GM04503 (cell line): ENCODE results near the gene HTT.

Source experiments
- DNase-seq: peaks from one replicate; pipeline ENCODE4 v3.0.0-alpha.2; 2012; ENCODE audit warnings: low read depth

The HTT gene

DNA sequence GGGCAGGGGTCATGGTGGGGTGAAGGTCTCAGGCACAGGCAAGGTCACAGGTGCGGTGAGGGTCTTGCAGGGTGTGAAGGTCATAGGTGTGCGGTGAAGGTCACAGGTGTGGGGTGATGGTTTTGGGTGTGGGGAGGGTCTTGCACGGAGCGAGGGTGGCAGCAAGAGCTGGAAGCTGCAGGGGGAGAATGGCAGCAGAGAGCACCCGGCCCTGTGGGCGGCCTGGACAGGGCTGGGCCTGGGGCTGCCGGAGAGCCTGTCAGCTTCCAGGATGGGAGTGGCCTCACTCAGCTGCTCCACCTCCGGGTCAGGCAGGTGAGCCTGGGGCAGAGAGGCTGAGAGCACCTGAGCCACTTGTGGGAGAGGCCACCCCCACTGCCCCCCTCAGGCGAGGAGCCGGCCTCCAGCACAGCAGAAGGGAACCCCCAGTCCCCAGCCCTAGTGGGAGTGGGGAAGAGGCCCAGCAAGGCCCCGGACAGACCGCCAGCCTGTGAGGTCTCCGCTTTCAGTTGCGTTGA, 176.0 kb downstream of the HTT start:
- no peak for DNase-seq

DNA sequence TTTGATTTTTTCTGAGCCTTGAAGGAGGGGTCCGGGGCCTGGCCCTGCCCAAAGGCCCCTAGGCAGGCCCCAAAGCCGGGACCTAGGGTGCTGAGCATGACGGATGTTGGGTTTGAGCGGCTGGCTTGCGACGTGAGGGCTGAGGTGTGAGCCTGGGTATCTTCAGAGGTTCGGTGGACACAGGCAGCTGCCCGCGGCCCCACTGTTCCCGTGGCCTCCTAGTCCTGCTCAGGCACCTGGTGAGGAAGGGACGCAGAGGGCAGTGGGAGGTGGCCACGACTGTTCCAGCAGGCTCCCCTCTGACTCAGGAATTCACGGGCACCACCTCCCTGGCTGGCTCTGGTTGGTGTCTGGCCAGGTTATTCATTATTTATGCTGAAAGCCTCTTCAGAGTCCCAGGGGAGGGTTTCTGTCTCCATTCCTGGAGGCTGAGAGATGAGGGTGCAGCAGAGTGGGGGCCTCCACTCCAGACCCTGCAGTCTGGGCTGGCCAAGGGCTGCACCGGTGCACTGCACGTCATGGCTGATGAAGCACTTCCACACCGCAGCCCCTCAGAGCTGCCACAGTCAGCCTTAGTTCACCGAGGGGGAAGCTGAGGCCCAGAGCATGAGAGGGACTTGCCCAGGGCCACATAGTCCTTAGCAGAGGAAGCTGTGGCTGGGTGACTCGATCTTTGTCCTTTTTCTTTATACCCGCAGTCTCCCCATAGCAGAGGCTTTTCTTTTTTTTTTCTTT, 176.6 kb downstream of the HTT start:
- no peak for DNase-seq

DNA sequence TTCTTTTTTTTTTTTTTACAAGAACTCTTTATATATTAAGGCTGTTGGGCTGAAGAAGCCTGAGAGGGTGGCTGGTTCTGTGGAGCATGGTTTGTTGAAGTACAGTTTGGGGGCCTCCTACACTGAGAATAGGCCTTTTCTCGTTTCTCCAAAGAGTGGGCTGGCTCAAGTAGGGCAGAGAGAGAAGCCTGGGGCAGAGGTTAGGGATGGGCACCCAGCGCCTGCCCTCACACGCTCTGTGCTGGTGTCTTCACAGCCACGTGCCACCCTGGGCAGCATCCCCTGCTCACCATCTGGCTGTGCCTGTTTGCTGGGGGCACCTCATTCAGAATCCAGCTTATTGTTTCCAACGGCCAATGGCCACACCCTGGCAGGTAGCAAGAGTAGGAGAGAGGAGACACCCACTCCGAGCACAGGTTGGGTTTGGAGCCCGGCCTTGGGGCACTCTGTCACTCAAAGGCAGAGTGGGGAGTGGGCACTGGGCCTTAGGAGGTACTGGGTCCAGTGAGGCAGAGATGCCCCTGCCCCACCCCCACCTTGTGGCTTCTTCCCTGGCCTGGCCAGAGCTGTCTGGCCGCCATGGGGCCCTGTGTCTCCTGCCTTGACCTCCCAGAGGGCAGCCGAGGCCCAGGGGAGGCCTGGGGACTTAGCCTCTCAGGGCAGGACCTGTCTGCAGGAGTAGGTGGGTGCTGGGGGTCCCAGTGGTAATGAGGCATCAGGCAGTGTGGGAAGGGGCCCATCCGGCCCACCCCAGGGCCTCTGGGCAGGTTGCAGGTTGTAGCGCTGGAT, 177.4 kb downstream of the HTT start:
- DNase-seq, result no peak

DNA sequence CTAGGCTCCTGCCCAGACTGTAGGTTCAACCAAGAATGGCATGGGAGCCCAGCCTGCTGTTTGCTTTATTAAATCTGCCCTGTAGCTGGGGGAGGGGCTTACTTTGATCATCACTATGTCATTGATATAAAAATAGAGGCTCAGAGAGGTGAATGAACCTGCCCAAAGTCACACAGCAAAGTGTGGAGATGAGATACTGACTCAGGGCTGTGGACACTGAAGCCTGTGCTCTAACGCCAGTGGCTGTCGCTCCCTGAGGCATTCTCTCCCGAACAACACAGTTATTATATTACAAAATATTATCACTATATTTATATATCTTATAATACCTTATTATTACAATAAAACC, 178.0 kb downstream of the HTT start:
- DNase-seq, result no peak

DNA sequence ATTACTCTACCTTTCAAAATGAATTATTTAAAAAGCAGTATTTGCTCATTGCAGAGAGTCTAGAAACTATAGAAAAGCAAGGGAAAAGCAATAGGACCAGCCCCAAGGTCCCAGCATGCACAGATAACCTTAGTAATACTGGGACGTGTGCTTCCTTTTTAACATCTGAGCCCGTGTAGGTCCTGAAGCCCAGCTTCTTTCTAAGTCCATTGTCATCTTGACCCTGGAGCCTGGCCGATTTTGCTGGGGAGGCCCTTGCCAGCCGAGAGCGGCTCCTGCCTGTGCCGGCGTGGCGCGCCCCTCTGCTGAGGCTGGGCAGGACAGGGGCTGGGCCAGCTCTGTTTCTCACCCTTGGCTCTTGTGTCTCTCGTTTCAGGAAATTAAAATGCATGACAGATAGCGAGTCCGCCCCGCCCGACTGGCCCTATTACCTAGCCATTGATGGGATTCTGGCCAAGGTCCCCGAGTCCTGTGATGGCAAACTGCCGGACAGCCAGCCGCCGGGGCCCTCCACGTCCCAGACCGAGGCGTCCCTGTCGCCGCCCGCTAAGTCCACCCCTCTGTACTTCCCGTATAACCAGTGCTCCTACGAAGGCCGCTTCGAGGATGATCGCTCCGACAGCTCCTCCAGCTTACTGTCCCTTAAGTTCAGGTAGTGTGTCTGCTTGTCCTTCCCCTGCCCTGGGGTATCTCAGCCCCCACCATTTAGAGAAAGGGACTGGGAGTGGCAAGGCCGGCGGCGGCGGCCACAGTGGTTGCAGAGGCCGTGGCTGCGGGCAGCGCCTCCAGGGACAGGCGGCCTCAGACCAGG, 178.6 kb downstream of the HTT start:
- DNase-seq, result no peak

DNA sequence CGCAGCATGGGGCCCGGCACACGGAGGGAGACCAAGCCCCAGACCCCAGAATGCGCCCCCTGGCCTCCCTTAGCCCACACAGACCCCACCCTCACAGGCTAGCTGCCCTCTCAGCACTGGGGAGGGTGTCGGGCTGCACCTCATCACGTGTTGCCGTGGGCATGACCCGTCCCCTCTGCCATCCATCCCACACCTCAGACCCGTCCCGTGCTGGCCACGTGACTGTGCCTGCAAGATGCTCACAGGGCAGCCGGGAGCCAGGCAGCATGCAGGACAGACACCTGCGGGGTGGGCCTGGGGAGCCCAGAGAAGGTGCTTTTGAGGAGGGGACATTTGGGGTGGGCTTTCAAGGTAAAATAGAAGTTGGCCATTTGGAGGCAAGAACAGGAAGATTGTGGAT, 179.3 kb downstream of the HTT start:
- no peak for DNase-seq

DNA sequence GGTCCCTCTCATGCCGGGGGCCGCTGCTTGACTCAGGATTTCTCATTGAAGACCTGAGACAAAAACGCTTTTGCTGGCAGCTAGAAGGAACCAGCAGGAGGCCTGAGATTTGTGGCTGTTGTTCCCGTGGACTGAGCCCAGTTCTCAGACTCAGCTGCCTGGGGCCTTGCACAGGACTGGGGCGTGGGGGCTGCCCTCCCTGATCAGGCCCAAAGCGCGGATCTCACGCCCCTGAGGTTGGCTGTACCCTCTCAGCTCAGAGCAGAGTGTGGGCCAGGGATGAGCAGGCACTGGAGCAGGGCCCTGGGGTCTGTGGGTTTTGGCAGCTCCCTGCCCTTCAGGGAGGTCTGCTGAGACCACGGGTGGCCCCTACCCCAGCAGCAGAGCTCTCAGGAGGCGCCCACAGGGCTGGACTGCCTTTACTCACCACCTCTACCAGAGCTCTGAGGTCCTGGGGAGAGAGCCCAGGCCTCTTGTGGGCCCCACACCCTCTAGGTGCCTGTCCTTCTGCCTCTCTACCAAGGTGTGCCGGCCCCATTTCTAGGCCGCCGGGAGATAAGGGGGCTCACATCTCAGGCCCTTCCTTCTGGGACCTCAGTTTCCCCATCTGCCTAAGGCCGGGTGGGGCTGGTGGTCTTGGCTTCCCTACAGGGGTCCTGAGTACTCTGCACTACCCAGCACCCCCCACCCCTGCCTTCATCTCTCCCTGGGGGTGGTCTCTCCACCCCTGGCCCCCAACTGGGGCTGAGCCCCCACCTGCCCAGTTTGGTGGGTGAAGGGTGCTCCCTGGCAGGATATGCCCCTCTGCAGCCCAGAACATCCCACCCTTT, 180.0 kb downstream of the HTT start:
- no peak for DNase-seq

DNA sequence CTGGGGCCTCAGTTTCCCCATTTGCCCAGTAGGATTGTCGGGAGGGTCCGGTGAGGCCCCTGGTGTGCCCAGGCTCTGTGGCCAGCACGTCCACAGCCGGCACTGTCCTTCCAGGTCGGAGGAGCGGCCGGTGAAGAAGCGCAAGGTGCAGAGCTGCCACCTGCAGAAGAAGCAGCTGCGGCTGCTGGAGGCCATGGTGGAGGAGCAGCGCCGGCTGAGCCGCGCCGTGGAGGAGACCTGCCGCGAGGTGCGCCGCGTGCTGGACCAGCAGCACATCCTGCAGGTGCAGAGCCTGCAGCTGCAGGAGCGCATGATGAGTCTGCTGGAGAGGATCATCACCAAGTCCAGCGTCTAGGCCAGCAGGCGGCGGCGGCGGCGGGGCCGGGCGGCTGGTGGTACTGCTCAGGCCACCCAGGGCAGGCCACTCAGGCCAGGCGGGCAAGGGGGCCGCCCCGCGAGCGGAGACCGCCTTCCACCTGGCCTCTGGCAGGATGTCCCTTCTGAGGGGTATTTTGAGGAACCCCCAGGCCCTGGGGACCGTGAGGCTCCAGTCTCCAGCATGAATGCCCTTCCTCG, 181.2 kb downstream of the HTT start:
- no peak for DNase-seq

DNA sequence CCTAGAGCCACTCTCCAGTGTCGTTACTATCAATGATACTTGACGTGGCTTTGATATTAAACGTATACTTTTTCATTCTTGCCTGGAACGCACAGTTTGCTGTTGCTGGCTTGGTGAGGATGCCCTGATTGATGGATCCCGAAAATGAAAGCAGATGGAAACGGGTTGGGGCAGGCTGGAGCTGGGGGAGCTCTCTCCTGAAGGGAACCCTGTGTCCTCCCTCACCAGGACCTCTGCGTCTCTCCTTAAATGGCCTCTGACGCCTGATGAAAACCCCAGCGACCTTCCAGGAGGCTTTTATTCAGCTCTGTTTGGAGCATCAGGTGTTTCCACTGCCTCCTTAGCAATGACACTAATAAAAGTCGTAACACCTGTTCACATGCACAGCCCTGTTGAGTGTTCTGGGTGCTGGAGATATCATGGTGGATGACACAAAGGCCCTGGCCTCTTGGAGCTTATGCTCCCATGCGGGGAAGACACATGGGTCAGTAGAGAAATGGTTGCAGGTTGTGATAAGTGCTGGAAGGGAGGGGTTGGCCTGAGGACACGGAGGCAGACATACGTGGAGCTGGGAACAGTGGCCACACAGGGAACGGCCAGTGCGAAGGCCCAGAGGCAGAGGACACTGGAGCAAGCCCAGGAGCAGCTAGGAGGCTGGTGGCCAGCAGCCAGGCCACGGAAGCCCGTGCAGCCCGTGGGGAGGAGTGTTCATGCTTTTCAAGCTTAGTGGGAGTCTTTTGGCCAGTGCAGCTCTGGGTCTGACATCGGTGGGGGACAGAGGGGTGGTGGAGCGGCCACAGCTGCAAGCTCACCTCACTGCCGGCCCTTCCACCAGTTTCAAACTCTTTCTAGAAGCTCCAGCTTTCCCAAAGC, 182.0 kb downstream of the HTT start:
- DNase-seq, result no peak

DNA sequence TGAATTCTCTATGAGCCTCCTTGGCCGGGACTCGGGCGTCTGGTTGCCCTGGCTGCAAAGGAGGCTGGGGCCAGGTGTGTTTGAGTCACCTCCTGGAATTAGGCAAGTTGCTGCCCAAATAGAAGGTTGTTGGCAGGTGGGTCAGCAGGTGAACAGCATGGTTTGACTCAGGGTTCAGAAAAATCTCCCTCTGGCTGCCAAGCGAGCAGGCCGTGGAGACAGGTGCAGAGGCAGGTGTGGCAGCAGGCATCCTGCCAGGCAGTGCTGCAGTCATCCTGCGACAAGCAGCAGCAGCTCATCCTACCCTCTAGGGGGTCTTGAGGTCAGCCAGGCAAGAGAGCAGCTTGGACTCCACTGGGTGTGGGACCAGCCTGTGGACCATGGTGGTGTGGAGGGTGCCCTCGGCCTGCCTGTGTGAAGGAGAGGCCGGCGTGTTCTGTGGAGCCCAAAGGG, 182.6 kb downstream of the HTT start:
- DNase-seq, result no peak

DNA sequence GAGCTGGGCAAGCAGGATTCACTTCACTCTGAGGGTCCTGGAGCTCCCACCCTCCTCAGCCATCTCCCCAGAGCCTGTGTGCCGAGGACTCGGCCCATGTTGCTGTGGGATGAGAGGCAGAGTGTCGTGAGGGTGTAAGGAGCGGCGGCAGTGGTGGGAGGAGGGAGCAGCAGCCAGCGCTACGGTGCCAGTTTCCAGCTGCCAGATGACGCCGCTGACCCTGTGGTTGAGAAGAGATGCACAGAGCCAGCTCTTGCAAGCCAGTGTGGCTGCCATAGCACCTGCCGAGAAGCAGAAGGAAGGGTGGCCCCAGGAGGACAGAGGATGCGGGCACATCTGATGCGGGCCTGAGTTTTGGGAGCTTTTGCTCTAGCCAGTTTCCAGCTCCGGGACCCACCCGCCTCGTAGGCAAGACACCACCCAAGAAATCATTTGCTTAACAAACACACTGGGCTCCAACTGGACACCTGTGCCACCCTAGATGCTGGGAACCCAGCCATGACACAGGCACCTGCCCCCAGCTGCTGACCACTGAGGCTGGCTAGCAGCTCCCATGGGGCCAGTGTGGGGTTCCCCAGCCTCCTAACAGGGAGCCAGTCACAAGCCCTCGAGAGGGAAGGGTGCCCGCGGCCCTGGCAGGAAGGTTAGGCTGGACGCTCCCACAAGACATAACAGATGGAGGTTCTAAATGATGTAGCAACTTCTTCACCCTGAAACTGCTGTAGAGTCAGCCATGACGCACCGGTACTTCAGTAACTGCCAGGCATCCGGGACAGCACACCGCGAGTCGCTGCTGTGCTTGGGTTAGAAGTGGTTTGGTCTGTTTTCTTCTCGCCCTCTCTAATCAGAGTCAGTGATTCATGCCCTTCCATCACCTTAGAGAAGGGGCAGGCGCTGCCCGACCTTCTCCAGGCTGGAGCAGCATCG, 183.3 kb downstream of the HTT start:
- DNase-seq, result no peak

DNA sequence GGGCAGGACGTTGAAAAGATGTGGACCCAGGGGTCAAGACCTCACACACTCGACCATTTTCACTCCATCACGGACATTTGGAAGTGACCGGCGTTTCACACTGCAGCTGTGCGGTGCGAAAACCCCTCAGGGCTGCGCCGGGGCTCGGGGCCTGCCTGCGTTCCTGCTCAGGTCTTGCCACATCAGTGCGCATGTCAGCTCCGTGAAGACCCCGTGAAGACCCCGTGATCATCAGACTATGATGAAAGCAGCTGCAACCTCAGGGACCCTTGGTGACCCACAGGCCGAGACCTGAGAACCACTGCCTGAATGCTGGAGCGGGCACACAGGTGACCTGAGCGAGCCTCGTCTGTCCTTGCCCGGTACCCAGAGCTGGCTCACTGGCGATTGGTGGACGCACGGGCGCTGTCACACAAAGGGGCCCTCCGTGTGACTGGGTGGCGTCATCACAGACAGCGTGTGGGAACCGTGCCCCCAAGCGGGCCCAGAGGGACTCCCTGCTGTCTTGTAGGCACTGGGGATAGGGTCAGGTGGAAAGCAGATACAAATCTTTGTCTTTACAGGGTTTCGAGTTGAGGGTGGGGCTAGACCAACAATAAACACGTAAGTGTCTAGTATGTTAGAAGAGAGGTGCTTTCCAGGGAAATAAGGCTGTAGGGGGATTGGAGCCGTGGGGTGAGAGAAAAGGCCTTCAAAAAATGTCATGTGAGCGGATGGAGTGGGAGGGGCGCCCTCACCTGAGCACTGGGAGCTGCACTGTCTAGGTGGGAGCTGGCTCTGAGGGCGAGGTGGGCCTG, 187.1 kb downstream of the HTT start:
- DNase-seq, result no peak

DNA sequence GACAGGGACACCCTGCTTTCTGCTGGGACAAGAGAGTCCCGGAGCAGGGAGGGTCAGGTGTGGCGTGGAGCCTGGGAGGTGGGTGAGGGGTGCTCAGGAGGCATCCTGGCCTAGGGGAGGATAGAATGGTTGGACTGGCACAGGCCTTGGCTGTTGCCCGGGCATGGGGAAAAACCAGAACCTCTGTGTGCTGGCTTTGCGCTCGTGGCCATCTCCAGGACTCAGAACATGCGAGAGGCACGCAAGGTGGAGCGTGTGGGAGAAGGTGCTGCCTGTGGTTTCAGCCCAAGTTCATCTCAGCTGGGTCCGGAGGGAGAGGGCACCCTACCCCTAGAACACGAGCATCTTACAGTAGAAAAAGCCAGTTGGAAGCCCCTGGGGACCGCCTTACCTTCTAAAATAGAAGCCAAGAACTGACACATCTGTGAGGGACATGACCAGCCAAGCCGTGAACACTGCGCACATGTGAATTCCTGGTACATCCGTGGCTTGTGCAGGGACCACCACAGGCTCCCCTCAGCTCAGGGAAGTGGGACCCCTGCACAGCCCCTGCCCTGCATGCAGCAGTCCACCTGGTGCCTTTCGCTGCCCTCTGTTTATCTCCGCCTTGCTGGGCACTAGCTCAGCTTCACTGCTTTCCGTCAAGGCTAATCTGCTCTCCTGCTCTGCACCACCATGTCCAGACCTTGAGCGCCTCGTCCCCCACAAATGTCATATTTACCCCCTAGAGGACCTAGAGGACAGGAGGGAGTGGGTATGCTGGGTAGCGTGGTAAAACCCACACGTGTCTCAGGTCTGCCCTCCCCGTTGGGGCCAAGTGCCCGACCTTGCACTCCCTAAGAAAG, 187.9 kb downstream of the HTT start:
- DNase-seq, result no peak

DNA sequence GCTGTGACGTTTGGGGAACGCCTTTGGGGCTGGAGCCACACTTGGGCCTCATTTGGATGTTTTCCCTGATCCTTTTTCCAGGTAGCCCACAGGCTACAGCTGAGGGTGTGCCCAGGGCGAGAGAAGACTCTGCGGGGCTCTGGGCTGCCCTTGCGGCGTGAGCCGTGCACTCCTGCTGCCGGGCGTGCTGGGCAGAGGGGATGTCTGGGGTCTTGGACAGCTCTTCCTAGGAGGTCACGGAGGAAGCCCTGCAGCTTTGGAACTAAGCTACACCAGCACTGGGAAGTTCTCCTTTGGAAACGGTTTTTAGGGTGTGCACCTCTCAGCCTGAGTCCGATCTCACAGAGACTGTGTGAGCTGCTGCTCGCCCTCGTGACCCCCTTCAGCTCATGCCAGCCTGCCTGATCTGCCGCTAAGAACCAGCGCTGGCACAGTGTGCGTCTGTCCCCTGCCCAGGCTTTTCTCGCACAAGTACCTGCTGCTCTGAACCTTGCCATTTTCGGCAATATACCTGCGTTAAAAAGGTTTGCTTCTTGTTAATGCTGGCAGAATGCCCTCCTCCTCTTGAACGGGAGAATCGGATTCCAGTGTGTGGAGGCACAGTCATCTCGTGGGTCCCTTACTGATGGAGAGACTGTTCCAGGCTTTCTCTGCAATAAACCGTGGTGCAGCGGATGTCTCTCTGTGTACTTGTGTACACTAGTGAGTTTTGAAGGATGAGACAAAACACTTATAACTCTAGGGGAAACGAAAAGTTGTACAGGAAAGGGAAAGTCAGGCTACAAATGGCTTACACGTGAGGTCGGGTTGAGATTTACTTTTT, 188.8 kb downstream of the HTT start:
- no peak for DNase-seq

DNA sequence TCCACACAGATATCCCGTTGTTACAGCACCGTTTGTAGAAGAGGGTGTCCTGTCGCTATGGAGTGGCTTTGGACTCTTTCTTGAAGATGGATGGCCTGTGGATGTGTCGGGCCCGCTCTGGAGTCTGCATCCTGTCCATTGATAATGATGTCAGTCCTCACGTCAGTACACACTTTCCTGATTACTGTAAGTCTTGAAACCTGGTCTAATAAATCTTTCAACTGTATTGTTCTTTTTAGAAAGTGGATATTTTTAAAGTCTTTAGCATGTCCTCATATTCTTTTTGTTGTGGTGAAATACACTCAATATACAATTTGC, 189.4 kb downstream of the HTT start:
- DNase-seq, result no peak

DNA sequence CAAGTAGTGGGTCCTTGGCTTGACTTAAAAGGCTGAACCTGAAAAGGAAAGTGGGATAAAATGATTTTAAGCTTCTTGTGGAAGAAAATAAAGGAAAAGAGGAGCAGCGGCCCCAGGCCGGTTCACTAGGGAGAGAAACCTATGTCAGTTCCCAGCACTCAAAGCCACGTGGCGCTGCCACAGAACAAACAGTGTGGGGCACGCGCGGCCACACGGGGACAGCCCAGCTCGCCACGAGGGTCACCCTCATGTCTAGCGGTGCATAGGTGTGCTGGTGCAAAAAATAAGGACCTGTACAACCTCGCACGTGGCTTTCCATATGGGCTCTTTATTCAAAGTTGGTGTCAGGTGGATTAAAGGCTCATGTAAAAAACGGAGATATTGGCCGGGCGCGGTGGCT, 191.6 kb downstream of the HTT start:
- no peak for DNase-seq
